Loucy (cell line): ENCODE measurements around the gene WBP2.
A peak's percentile ranks its signal among the peaks of the same experiment; 100 is the strongest.

Source experiments
- H2AFZ ChIP-seq: fragments of 200-600 bp; sonication (generic); 2 replicates; pipeline ENCODE4 v1.6.0; 2016; ENCODE audit warnings: antibody characterized with exemption, mild to moderate bottlenecking, low read length, moderate library complexity
- H3F3A ChIP-seq: fragments of 200-600 bp; 2 replicates; pipeline ENCODE4 v1.6.0; 2016; ENCODE audit warnings: antibody characterized with exemption, low read depth, mild to moderate bottlenecking
- H3K27me3 ChIP-seq: fragments of 200-600 bp; sonication (generic); 2 replicates; pipeline ENCODE4 v1.6.1; 2014; ENCODE audit warnings: low read length, mild to moderate bottlenecking; ENCODE audit not compliant: insufficient read depth, poor library complexity, severe bottlenecking
- H3K36me3 ChIP-seq: fragments of 200-600 bp; sonication (generic); 2 replicates; pipeline ENCODE4 v1.6.1; 2016; ENCODE audit warnings: low read length; ENCODE audit not compliant: insufficient read depth
- H3K4me1 ChIP-seq: fragments of 200-600 bp; sonication (generic); 2 replicates; pipeline ENCODE4 v1.5.1; 2014; ENCODE audit warnings: low read length, mild to moderate bottlenecking; ENCODE audit not compliant: insufficient read depth, poor library complexity, severe bottlenecking
- H3K4me2 ChIP-seq: fragments of 200-600 bp; sonication (generic); 2 replicates; pipeline ENCODE4 v1.6.0; 2014; ENCODE audit warnings: antibody characterized with exemption, low read length, low read depth, mild to moderate bottlenecking; ENCODE audit not compliant: poor library complexity, severe bottlenecking
- H3K4me3 ChIP-seq: fragments of 200-600 bp; sonication (generic); 2 replicates; pipeline ENCODE4 v1.5.1; 2014; ENCODE audit warnings: low read length, mild to moderate bottlenecking, mixed read lengths; ENCODE audit not compliant: poor library complexity, severe bottlenecking
- H3K79me2 ChIP-seq: fragments of 200-600 bp; sonication (generic); 2 replicates; pipeline ENCODE4 v1.6.1; 2014; ENCODE audit warnings: low read length; ENCODE audit not compliant: insufficient read depth
- H3K9ac ChIP-seq: fragments of 200-600 bp; sonication (generic); 2 replicates; pipeline ENCODE4 v1.6.0; 2014; ENCODE audit warnings: mild to moderate bottlenecking, low read depth, low read length, moderate library complexity; ENCODE audit not compliant: poor library complexity, severe bottlenecking
- H3K9me2 ChIP-seq: fragments of 200-600 bp; sonication (generic); replicated peaks from 2 replicates; pipeline ENCODE4 v1.6.1; 2016; ENCODE audit warnings: low read depth, low read length, mixed read lengths
- H3K9me3 ChIP-seq: fragments of 200-600 bp; sonication (generic); 2 replicates; pipeline ENCODE4 v1.6.1; 2014; ENCODE audit warnings: mild to moderate bottlenecking, antibody characterized with exemption, low read length, low read depth; ENCODE audit not compliant: insufficient read depth
- H4K20me1 ChIP-seq: fragments of 200-600 bp; sonication (generic); 2 replicates; pipeline ENCODE4 v1.6.0; 2014; ENCODE audit warnings: antibody characterized with exemption, low read length, mild to moderate bottlenecking; ENCODE audit not compliant: insufficient read depth, poor library complexity, severe bottlenecking
- EZH2phosphoT487 ChIP-seq: fragments of 200-600 bp; IDR thresholded peaks from 2 replicates; pipeline ENCODE4 v1.6.1; 2018; ENCODE audit warnings: antibody characterized with exemption, mild to moderate bottlenecking, moderate library complexity, borderline replicate concordance
- TF ChIP-seq, protein P1 (sequence below): fragments of 200-600 bp; sonication (generic); conservative IDR thresholded peaks from 2 replicates; pipeline ENCODE4 v1.5.1; 2014; ENCODE audit warnings: mild to moderate bottlenecking, antibody characterized with exemption, low read length

Gene WBP2

DNA sequence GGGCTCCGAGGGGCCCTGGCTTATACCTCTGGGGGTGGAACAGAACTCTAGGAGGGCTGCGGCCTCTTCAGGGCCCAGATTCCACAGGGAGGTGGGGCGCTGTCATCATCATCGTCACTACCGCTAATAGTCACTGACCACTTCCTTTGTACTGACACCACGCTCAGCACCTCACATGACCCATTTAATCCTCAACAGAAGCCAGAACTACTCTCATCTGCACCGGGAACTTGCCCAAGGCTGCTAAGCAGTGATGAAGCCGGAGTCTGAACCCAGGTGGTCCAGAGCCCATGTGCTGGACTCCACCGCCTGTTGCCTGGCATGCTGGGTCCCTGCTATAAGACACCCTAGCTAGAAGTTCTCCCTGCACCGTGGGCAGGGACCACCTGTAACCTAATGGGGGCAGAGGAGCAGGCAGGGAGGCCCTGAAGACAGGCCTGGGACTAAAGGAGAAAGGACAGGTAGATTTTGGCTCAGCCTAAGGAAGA is 22.9 kb downstream of the WBP2 start:
- no peak overlapping the region for H2AFZ ChIP-seq
- peaks cover 41% of the 10 kb centered on the region for H4K20me1 ChIP-seq
- H3K9me2 ChIP-seq = no peaks in the 10 kb centered on the region
- no peak for TF ChIP-seq EZH2phosphoT487
- TF ChIP-seq, protein P1, sequence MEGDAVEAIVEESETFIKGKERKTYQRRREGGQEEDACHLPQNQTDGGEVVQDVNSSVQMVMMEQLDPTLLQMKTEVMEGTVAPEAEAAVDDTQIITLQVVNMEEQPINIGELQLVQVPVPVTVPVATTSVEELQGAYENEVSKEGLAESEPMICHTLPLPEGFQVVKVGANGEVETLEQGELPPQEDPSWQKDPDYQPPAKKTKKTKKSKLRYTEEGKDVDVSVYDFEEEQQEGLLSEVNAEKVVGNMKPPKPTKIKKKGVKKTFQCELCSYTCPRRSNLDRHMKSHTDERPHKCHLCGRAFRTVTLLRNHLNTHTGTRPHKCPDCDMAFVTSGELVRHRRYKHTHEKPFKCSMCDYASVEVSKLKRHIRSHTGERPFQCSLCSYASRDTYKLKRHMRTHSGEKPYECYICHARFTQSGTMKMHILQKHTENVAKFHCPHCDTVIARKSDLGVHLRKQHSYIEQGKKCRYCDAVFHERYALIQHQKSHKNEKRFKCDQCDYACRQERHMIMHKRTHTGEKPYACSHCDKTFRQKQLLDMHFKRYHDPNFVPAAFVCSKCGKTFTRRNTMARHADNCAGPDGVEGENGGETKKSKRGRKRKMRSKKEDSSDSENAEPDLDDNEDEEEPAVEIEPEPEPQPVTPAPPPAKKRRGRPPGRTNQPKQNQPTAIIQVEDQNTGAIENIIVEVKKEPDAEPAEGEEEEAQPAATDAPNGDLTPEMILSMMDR = no peak
- H3K79me2 ChIP-seq = peaks cover 4% of the 10 kb centered on the region; the same call in 1 of the 2 replicates
- peak overlapping the region; percentile 38 for H3K9ac ChIP-seq
- H3K27me3 ChIP-seq = no peaks in the 10 kb centered on the region
- no peaks in the 10 kb centered on the region for H3K9me3 ChIP-seq
- H3K4me2 ChIP-seq = peak overlapping the region; percentile 50
- peaks cover 21% of the 10 kb centered on the region for H3K4me1 ChIP-seq
- H3F3A ChIP-seq = no peaks in the 10 kb centered on the region
- H3K36me3 ChIP-seq = peaks cover 60% of the 10 kb centered on the region; the same call in 1 of the 2 replicates
- H3K4me3 ChIP-seq = peak overlapping the region; percentile 27

DNA sequence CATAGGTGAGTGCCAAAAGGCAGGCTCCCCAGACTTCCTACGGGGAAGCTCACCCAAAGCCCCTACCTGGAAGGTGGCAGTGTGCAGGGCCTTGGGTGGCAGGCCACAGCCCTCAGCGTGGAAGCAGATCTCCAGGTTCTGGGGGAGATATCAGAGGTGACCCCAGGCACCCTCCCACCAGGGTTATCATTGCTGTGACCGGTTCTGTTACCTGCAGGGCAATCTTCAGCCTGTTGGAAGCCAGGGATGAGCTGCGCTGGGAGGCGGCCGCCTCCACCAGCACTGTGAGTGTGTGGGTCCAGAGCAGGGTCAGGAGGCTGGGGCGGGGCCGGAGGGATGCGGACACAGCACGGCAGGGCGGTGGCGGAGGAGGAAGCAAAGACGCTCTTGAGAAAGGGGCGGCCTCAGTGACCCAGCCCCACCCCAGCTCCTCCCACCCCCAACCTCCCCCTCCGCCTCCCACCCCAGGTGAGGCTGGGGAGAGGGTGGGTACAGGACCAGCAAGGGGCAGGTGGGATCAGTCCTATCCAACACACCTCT is 24.0 kb downstream of the WBP2 start:
- no peaks in the 10 kb centered on the region for H3K9me3 ChIP-seq
- peaks cover 37% of the 10 kb centered on the region for H4K20me1 ChIP-seq
- H2AFZ ChIP-seq = no peak overlapping the region
- H3K36me3 ChIP-seq = peaks cover 54% of the 10 kb centered on the region; the same call in 1 of the 2 replicates
- H3K4me2 ChIP-seq = no peak overlapping the region
- H3F3A ChIP-seq = no peaks in the 10 kb centered on the region
- no peak overlapping the region for H3K9ac ChIP-seq
- no peaks in the 10 kb centered on the region for H3K9me2 ChIP-seq
- TF ChIP-seq, protein P1 = no peak
- TF ChIP-seq EZH2phosphoT487 = no peak
- H3K4me1 ChIP-seq = peaks cover 24% of the 10 kb centered on the region
- peaks cover 4% of the 10 kb centered on the region; the same call in 1 of the 2 replicates for H3K79me2 ChIP-seq
- H3K4me3 ChIP-seq = no peak overlapping the region
- H3K27me3 ChIP-seq = no peaks in the 10 kb centered on the region

DNA sequence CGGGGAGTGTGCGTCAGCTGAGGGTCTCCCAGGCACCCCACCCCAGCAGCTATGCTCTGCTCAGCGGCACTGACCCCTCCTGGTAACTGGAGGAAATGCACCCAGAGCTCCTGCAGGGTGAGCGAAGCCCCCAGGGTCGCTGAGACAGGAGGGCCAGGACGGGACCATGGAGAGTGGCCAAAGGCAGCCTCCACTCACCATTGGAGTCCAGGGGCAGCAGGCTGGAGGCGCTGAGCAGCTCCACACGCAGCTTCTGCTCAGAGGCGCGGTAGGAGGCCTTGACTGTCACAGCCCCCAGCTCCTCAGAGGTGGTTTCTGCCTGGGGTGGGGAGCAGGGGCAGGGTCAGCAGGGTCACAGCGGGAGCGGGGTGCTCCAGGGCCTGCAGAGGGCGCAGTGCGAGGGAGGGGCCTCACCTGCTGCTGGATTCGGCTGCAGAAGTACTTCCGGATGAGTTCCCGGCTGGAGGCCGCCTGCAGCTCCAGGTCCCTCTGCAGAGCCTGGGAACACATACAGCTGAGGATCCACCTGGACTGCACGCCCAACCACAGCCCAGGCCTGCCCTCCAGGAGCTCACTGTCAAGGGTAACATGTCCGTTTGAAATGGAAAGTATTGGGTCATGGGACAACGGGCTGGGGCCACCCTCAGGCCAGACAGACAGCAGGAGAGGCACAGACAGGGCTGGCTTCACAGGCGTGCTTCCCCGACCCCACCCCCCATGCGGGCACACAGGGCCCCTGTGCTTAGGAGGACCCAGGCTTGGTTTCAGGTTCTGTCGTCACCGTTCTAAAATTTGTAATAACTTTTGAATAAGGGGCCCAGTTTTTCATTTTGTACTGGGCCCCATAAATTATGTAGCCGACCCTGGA is 24.7 kb downstream of the WBP2 start:
- H3K79me2 ChIP-seq = peaks cover 4% of the 10 kb centered on the region; the same call in 1 of the 2 replicates
- H3K4me1 ChIP-seq = peaks cover 24% of the 10 kb centered on the region
- H2AFZ ChIP-seq = no peak overlapping the region
- H3K36me3 ChIP-seq = peaks cover 52% of the 10 kb centered on the region; the same call in 1 of the 2 replicates
- no peak overlapping the region for H3K4me3 ChIP-seq
- H3K9me3 ChIP-seq = no peaks in the 10 kb centered on the region
- no peaks in the 10 kb centered on the region for H3F3A ChIP-seq
- no peaks in the 10 kb centered on the region for H3K27me3 ChIP-seq
- no peak overlapping the region for H3K9ac ChIP-seq
- H3K4me2 ChIP-seq = no peak overlapping the region
- TF ChIP-seq, protein P1 = peak; percentile 74
- TF ChIP-seq EZH2phosphoT487 = no peak
- H3K9me2 ChIP-seq = no peaks in the 10 kb centered on the region
- peaks cover 33% of the 10 kb centered on the region for H4K20me1 ChIP-seq
